GM19025 (cell line): ENCODE measurements around the gene MAP3K5.
A peak's percentile ranks its signal among the peaks of the same experiment; 100 is the strongest.

Experiments used
- ATAC-seq: cut with Tn5 transposase; IDR thresholded peaks from one replicate; pipeline ENCODE4 v1.9.1; 2021; ENCODE audit warnings: mild to moderate bottlenecking, low read depth, moderate library complexity; ENCODE audit not compliant: unreplicated experiment

The MAP3K5 gene

GRCh38 chr6:136616527-136616926 is 175.8 kb downstream of the MAP3K5 start:
- ATAC-seq: no peak

DNA sequence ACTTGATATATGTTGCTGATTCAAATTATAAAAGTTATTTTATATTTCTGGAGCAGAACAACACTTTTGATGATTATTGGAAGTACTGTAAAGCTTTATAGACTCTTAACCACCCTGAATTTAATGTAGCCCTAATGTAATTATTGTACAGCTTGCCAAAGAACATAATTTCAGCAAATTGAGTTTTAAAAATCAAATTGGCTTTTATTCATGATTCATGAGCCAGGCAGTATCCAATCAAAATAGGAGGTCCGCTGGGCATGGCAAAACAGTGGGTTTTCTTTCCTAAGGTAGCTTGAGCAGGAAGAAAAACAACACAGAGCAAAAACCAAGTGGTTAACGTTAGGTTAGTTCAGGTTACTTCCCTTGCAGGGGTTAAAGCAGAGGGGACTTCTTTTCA is 177.3 kb downstream of the MAP3K5 start:
- no peak for ATAC-seq

DNA sequence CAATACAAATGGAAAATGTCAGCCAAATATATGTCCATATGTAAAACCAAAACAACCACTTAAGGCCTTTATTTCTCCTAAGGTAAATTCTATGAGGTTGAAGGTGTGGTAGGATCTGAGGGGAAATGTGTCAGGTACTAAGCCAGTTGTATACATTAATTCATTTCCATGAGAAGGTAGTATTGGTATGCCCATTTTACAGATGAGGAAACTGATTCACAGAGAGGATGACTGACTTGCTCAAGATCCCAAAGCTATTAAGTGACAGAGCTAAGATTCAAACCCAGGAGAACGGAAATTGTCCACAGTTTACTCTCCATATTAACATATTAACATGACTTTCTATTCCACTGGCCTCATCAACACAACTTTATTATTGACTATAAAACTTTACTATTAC is 177.9 kb downstream of the MAP3K5 start:
- no peak for ATAC-seq

- no peak for ATAC-seq
These were observed 178.8 kb downstream of the MAP3K5 start for GRCh38 chr6:136613477-136613876.

DNA sequence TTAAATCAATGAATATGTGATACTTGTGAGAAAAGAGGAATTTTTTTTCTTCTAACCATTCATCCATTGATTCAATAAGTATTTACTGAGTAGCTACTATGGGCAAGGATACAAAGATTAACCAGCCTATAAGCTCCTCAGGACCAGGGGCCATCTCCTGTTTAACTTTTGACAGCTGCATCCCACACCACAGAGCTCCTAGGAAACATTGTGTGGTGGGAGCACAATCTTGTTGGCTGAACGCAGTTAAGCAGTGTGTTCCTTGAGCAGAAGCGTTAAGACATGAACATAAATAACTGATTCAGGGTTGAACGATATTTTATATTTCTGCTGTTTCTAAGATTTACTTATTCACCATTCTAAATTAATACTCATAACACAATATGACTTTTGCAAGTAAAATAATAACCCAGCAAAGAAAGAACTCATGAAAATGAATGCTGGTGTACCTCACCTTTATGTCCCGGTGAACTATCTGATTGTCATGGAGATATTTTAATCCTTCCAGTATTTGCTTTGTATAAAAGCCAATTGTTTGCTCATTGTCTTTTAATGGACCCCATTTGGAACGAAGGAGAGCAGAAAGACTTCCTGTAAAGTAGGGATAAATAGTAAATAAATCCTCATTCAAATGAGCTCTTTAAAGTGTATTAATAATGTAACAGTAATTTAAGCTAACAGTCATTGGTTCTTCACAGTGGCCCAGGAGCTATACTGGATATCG is 179.4 kb downstream of the MAP3K5 start:
- no peak for ATAC-seq

DNA sequence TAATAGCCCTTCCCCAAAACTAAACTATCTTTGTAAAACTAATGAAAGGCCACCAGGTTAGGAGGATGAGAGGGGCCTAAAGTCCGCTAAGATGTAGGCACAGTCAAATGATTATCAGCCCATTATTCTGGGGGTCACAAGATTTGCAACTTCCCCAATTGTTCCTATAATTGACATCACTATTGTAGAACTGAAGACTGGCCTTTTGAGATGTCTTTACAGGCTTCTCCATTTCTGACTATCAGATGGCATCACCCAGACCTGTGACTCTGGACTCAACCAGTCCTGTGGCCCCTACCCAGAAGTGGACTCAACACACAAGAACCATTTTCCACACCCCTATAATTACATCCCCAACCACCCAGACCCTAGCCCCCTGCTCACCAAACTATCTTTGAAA is 180.5 kb downstream of the MAP3K5 start:
- ATAC-seq: no peak

GRCh38 chr6:136611133-136611532 is 181.1 kb downstream of the MAP3K5 start:
- no peak for ATAC-seq

- ATAC-seq: no peak
These were observed 182.2 kb downstream of the MAP3K5 start for GRCh38 chr6:136609873-136610706.

- ATAC-seq: no peak
These were observed 183.3 kb downstream of the MAP3K5 start for GRCh38 chr6:136608991-136609390.

DNA sequence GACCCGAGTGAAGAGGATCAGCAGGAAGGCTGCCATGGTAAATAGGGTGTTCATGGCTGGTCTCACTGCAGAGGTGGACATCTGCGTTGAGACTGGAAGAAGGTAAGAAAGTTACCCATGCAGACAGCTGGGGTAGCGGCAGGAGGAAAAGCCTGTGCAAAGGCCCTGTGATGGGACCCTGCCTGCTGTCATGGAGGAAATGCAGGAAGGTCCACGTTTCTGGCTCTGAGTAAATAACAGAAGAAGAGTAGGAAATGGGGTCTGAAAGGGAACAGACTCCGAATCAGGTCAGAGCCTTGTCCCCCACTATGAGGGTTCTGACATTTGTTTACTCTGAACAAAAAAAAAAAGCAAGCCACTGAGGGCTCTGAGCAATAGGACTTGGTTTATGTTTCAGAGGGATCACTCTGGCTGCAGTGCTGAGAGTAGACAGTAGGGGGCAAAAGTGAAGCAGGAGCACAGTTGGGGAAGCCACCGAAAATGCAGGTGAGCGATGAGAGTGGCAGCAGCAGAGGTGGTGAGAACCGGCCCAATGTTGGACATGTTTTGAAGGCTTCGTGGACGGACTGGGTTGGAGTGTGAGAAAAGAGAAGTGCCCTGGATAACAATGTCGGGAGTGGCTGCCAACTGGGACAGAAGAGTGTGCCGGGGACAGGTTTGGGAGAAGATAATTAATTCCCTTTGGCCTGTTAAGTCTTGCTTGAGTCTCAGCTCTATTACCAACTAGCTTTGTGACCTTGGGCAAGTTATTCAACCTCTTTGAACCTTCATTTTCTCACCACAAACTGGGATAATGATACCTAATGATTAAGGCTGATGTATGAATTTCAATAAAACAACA is 184.1 kb downstream of the MAP3K5 start:
- peak; percentile 86 for ATAC-seq

GRCh38 chr6:136607204-136607931 is 184.9 kb downstream of the MAP3K5 start:
- ATAC-seq: no peak

DNA sequence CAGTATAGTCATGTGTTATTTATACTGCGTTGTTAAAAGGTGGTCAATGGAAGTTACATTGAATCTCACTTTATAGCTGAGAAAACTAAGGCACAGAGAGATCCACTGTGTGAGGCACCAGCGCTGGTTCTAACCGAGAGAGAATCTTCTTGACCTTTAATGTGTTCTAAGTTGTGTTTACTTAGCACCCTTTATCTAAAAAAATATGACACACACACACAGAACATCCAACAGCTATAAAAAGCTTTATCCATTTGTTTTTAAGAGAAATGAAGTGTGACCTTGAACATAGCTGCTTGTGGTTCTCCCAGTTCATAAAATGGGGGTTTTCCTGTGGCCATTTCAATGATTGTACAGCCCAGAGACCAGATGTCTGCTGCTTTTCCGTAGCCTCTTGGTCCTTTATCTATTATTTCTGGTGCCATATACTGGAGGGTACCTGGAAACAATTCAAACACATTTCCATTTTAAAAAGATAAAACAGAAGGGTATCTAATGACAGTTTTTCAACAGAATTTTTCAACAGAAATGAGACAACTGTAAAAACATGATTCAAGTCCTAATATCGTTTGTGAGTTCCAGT is 187.3 kb downstream of the MAP3K5 start:
- ATAC-seq: no peak

DNA sequence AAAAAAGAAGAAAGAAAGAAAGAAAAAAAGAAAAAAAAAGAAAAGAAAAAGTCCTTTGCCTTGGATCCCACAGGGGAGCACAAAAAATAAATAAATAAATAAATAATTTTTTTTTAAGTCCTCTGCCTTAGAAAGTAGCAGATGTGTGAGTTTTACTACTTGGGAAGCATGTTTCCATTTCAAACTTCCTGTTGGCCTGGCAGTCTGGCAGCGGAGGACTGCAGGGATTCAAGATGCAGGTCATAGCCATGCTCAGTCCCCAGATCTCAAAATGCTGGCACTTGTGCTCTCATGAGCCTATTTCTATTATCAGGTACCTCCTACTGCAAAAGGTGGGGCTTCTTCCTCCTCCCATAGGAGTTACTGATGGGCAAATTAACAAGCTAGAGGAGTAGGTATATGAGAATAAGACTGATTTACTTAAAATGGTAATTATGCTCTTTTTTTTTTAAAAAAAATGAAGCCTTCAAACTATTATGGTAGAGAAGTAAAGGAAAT is 187.9 kb downstream of the MAP3K5 start:
- ATAC-seq: no peak

DNA sequence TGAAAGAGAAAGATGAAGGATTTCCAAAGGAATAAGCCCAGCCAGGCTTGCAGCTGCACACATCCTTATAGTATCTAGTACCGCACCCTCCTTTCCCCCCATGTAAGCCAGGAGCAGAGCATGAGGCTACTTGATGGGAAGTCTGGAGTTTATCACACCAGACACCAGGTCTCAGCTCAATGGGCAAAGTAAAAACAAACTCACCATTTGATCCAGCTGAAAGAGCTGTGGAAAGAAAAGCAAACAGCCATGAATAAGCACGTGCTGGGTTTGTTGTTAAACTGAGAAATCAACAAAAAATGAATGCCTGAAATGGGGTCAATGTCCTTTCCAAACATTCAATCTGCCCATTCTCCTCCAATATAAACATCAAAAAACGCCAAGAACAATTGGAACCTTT is 191.5 kb downstream of the MAP3K5 start:
- no peak for ATAC-seq

GRCh38 chr6:136599329-136600011 is 192.8 kb downstream of the MAP3K5 start:
- no peak for ATAC-seq

GRCh38 chr6:136598048-136598447 is 194.2 kb downstream of the MAP3K5 start:
- no peak for ATAC-seq

DNA sequence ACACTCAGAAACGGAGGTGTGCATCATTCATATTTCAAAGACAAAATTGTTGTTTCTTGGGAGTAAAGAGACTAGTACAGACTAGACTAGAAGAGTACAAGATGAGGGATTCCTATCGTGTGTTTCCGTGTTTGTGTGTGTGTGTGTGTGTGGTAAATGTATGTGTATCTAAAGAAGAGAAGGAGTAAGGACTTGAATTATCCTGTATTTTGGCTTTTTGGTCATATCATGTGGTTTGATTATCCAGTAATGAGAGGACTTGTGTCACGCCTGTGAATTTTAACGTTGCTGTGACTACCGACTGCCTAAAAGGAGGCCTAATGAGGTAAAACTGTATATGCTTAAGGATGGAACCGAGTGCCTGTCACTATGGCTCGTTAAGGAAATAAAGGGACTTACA is 197.6 kb downstream of the MAP3K5 start:
- no peak for ATAC-seq

GRCh38 chr6:136593748-136594490 is 198.4 kb downstream of the MAP3K5 start:
- peak; percentile 93 for ATAC-seq
